Activated CD8-positive, alpha-beta memory T cell treated with anti-CD3 and anti-CD28 coated beads, Interleukin-2, amount 50 U/mL, for 24 hours (primary cell): Measurements from ENCODE around the gene FAM161B.
A peak's percentile ranks its signal among the peaks of the same experiment; 100 is the strongest.
"Not testable (repeated sequence)": the region's sequence is repeated elsewhere in the genome, so short reads cannot be mapped to it uniquely, and the experiment has no call there.

Source experiments
- DNase-seq: peaks from one replicate; pipeline ENCODE4 v3.0.0-alpha.2; 2020; ENCODE audit errors: extremely low read depth

FAM161B gene

DNA sequence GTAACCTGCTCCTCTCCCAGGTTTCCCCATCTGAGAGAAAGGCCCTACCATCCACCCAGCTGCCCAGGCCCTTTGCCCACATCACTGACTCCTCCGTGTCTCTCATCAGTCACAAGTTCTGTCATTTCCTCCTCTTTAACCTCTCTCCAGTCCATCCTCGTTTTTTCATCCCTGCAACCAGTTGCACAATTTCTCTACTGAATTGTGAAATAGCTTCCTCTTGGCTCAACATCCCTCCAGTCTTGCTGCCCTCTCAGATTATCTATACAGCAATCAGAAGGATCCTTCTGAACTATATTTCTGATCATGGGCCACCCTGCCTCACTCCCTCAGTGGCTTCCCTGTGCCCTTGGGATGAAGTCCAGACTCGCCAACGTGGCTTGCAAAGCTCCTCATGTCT, 6.8 kb downstream of the FAM161B start:
- DNase-seq = no peak

DNA sequence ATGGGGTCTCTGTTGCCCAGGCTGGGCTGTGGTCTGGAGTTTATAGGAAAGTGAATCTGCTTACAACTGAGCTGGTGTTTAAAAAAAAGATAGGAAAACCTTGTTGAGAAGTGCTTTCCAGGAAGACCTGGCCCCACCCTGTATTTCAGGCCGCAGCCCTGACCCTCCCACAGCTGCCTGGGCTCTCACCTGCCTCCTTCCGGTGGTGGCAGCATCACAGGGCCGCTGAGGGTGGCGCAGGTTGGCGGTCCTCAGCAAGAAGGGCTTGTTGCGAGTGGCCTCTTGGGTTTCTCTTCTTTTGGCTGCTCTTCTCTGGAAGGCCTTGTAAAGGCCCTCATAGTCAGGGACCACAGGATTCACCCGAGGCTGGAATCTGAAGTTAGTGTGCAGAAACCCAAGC, 7.7 kb downstream of the FAM161B start:
- DNase-seq = no peak

GRCh38 chr14:73937012-73937411, 12.9 kb downstream of the FAM161B start:
- DNase-seq = no peak

GRCh38 chr14:73936548-73936947, 13.3 kb downstream of the FAM161B start:
- no peak for DNase-seq

GRCh38 chr14:73935666-73936065, 14.2 kb downstream of the FAM161B start:
- no peak for DNase-seq

- no peak for DNase-seq
These were observed 25.6 kb downstream of the FAM161B start for GRCh38 chr14:73924337-73924736.

GRCh38 chr14:73919457-73919856, 30.4 kb downstream of the FAM161B start:
- not testable (repeated sequence) for DNase-seq

- no peak for DNase-seq
These were observed 33.6 kb downstream of the FAM161B start for GRCh38 chr14:73916324-73916723.

GRCh38 chr14:73913256-73913655, 36.6 kb downstream of the FAM161B start:
- no peak for DNase-seq

- no peak for DNase-seq
These were observed 40.2 kb downstream of the FAM161B start for GRCh38 chr14:73909681-73910080.

DNA sequence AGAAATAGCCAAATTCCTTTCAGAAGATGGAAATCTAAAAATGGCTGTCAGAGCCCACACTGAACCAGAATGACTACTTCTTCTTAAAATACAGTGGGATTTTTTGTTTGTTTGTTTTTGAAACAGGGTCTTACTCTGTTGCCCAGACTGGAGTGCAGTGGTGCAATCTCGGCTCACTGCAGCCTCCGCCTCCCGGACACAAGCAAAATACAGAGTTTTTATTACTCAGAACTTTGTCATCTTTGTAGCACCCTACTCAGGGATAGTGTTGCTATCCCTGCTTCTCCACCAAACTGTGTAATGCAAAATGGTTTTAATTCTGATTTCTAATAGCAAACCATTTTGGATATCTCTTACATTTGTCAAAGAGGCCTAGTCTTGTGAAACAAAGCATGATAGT, 46.9 kb downstream of the FAM161B start:
- DNase-seq = no peak

GRCh38 chr14:73896521-73896920, 53.4 kb downstream of the FAM161B start:
- no peak for DNase-seq

GRCh38 chr14:73895939-73896338, 54.0 kb downstream of the FAM161B start:
- DNase-seq = no peak

DNA sequence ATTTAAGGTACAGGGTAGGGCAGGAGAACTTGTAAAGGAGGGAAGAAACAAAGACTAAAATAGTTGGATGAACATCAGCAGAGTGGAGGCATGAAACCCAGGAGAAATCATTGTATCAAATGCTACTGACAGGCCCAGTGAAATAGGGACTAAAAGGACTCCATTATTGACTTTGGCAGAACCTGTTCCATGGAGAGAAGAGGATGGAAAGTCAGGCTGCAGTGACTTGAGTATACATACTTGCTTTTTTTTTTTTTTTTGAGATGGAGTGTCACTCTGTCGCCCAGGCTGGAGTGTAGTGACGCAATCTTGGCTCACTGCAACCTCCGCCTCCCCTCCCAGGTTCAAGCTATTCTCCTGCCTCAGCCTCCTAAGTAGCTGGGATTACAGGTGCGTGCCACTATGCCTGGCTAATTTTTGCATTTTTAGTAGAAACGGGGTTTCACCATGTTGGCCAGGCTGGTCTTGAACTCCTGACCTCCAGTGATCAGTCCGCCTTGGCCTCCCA, 55.7 kb downstream of the FAM161B start:
- not testable (repeated sequence) for DNase-seq

- no peak for DNase-seq
These were observed 60.5 kb downstream of the FAM161B start for GRCh38 chr14:73889376-73889775.

- no peak for DNase-seq
These were observed 60.9 kb downstream of the FAM161B start for GRCh38 chr14:73888971-73889370.

DNA sequence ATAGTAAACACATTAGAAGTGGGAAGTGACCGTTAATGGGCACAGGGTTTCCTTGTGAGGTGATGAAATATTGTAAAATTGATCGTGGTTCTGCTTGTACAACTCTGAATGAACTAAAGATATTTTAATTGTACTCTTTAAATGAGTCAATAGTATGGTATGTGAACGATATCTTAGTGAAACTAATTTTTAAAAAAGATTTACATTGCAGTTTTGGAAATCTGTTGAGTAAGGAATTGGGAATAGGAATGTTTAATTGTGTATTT, 61.5 kb downstream of the FAM161B start:
- DNase-seq = no peak

GRCh38 chr14:73887694-73888459, 62.0 kb downstream of the FAM161B start:
- DNase-seq = no peak

DNA sequence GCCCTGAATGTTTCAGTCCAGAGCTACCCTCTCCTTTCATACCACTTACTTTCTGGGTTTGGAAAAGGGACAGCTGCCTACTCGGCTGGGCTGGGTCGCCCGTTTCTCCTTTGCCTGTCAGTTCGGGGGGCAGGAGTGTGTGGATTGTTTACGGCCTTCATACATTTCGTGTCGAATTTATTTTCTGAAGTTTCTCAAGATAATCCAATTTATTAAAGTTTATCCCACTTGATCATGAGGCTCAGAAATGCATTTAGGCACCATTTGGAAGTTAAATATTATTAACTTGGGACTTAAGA, 62.6 kb downstream of the FAM161B start:
- DNase-seq = no peak

DNA sequence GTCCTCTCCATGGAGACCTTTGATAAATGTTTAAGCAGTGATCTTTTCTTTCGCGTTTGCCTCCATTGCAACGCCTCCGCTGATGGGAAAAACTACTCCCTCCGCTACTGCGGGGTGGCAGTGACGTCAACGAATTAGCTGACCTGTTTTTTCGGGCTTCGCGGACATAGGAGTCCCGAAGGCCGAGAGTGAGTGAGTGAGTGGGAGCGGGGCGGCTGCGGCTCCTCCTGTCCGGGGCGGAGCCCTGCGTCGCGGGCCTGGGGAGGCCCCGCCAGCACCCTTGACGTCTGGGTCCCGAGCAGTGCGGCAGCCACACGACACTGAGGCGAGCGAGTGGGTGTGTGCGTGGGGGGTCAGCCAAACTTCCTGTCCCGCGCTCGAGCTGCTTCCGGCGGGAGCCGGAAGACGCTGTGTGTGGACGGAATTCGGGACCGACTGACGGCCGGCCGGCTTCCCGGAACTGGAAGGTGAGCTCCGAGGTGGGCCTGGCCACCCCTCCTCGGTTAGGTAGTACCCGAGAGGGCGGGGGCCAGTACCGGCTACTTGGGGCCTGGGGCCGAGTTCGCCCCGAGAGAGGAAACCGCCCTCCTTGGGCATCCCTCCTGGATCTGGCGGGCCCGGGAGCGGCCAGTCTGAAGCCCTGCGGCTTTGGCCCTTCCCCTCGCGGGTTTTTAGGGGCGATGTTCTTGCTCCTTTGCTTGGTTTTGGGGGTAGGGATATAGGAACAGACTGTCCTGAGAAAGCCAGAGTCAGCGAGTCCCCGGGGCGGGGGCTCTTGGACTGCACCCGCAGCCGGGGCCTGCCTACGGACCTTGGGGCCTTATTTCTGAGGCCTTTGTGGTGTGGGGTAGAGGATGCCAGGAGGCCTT, 63.2 kb downstream of the FAM161B start, which contains the start of gene ZNF410:
Gene ZNF410 (plus strand): TSS at position 411 of the 869 bp plus-strand sequence. CDS start 5,317 bp downstream, outside the sequence.
- peak; percentile 82 for DNase-seq

DNA sequence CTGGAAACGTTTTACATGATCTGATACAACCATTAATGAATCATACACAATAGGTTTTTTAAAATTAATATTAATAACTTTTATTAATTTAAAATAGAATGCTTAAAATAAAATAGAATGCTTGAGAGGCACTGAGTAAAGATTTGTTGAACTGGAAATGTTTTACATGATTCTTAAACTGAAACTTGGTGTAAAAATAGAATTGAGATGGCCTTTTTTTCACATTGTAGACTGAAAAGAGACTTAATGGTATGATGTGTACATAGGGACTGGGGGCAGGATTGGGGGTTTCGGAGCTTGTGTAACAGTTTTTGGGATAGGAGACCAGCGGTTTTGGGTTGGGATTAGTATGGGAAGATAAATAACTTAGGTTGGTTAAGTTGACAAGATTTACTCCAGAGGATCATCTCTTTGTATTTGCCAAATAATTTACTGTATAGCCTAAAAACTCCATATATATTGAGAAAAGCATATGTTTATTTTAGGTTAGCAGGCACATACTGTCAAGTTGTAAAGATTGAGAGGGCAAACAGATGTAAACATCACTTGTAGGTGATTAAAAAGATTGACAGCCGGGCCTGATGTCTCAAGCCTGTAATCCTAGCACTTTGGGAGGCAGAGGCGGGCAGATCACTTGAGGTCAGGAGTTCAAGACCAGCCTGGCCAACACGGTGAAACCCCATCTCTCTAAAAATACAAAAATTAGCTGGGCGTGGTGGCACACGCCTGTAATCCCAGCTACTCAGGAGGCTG, 65.3 kb downstream of the FAM161B start:
- no peak for DNase-seq
